Tongue (tissue), 2 donors: ENCODE measurements around the gene CCDC88C. TPM values are rescaled to one million over a fixed set of nuclear protein-coding genes. Genes with fewer than 3 reads are reported as not detected.

Experiments
- DNase-seq: peaks from one replicate; pipeline ENCODE4 v3.0.0-alpha.2; 2015
- total RNA-seq: library from RNA; depleted of rRNA; stranded (reverse); fragments of >200 nt; gene quantifications from one replicate; pipeline ENCODE4 v1.2.3, GENCODE V29; 2014

Gene CCDC88C
- total RNA-seq, 1 donor from 2014 or later, result 29.8 TPM

GRCh38 chr14:91396959-91397815, 20.4 kb downstream of the CCDC88C start:
- DNase-seq, result no peak

- peak; percentile 57 for DNase-seq
Measured at GRCh38 chr14:91396013-91396660, 21.5 kb downstream of the CCDC88C start.

- no peak for DNase-seq
Measured at GRCh38 chr14:91395466-91395865, 22.2 kb downstream of the CCDC88C start.

GRCh38 chr14:91394105-91395081, 23.2 kb downstream of the CCDC88C start:
- DNase-seq, result no peak

GRCh38 chr14:91392623-91393303, 24.9 kb downstream of the CCDC88C start:
- no peak for DNase-seq

GRCh38 chr14:91390165-91390778, 27.3 kb downstream of the CCDC88C start:
- DNase-seq, result no peak

GRCh38 chr14:91389150-91389549, 28.5 kb downstream of the CCDC88C start:
- DNase-seq, result no peak

GRCh38 chr14:91388551-91388975, 29.1 kb downstream of the CCDC88C start:
- DNase-seq, result peak; percentile 68

GRCh38 chr14:91387951-91388381, 29.7 kb downstream of the CCDC88C start:
- DNase-seq, result no peak

- peak; percentile 80 for DNase-seq
Measured at GRCh38 chr14:91387169-91387835, 30.3 kb downstream of the CCDC88C start.

- no peak for DNase-seq
Measured at GRCh38 chr14:91385697-91386096, 31.9 kb downstream of the CCDC88C start.

GRCh38 chr14:91385224-91385623, 32.4 kb downstream of the CCDC88C start:
- DNase-seq, result no peak

- DNase-seq, result no peak
Measured at GRCh38 chr14:91383439-91383838, 34.2 kb downstream of the CCDC88C start.

GRCh38 chr14:91381801-91382670, 35.6 kb downstream of the CCDC88C start:
- no peak for DNase-seq

GRCh38 chr14:91380610-91381371, 36.8 kb downstream of the CCDC88C start:
- peak; percentile 81 for DNase-seq

GRCh38 chr14:91380123-91380522, 37.5 kb downstream of the CCDC88C start:
- no peak for DNase-seq

GRCh38 chr14:91379579-91379932, 38.1 kb downstream of the CCDC88C start:
- DNase-seq, result no peak

GRCh38 chr14:91378930-91379578, 38.6 kb downstream of the CCDC88C start:
- no peak for DNase-seq
